GM12875 (cell line): Measurements from ENCODE around the gene B3GNT3.
"Not testable (repeated sequence)": the region's sequence is repeated elsewhere in the genome, so short reads cannot be mapped to it uniquely, and the experiment has no call there.

ENCODE experiments used
- H3K4me3 ChIP-seq: one replicate; pipeline ENCODE4 v1.5.1; 2011; ENCODE audit warnings: low read depth, low read length, control low read depth
- CTCF ChIP-seq: IDR thresholded peaks from 2 replicates; pipeline ENCODE4 v1.5.1; 2011; ENCODE audit warnings: low read depth, mild to moderate bottlenecking, control low read depth, inconsistent platforms, low read length, moderate library complexity, borderline replicate concordance; ENCODE audit not compliant: insufficient read depth

Gene B3GNT3

GRCh38 chr19:17794412-17794730 is 567 bp upstream of the B3GNT3 start:
- no peak for TF ChIP-seq CTCF
- no peak overlapping the region for H3K4me3 ChIP-seq

GRCh38 chr19:17795495-17795856 is 538 bp downstream of the B3GNT3 start:
- no peak for TF ChIP-seq CTCF
- no peak overlapping the region for H3K4me3 ChIP-seq

- H3K4me3 ChIP-seq = no peak overlapping the region
- TF ChIP-seq CTCF = no peak
Measured at GRCh38 chr19:17796013-17796837, 1.3 kb downstream of the B3GNT3 start.

- H3K4me3 ChIP-seq = no peak overlapping the region
- no peak for TF ChIP-seq CTCF
Measured at GRCh38 chr19:17796838-17797423, 2.0 kb downstream of the B3GNT3 start.

- H3K4me3 ChIP-seq = no peak overlapping the region
- no peak for TF ChIP-seq CTCF
Measured at GRCh38 chr19:17797424-17798201, 2.7 kb downstream of the B3GNT3 start.

GRCh38 chr19:17798599-17798998 is 3.7 kb downstream of the B3GNT3 start:
- not testable (repeated sequence) for H3K4me3 ChIP-seq

- TF ChIP-seq CTCF = no peak
- no peak overlapping the region for H3K4me3 ChIP-seq
Measured at GRCh38 chr19:17802137-17802858, 7.4 kb downstream of the B3GNT3 start.
